ENCODE data around the gene WDR46.
A peak's percentile ranks its signal among the peaks of the same experiment; 100 is the strongest.
"Not testable (repeated sequence)": the region's sequence is repeated elsewhere in the genome, so short reads cannot be mapped to it uniquely, and the experiment has no call there.

WDR46 gene

GRCh38 chr6:33271117-33271467 lies 17.9 kb downstream of the WDR46 start:
- no peak for DNase-seq (ENCODE audit: low spot score)

GRCh38 chr6:33264015-33264414 lies 25.0 kb downstream of the WDR46 start:
- DNase-seq (ENCODE audit: low spot score): no peak

- DNase-seq (ENCODE audit: low spot score): not testable (repeated sequence)
Observed at GRCh38 chr6:33262490-33262889, 26.5 kb downstream of the WDR46 start.

- DNase-seq (ENCODE audit: low spot score): no peak
Observed at GRCh38 chr6:33259032-33259431, 30.0 kb downstream of the WDR46 start.

DNA sequence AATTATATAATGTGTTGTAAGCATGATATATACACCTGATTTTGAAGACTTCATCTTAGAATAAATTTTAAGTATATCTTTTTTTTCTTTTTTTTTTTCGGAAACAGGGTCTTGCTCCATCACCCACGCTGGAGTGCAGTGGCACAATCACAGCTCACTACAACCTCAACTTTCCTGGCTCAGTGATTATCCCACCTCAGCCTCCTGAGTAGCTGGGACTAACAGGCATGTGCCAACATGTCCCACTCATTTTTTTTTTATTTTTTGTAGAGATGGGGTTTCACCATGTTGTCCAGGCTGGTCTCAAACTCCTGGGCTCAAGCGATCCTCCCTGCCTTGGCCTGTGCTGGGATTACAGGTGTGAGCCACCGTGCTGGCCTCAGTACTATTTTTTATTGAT lies 34.4 kb downstream of the WDR46 start:
- no peak for DNase-seq (ENCODE audit: low spot score)

DNA sequence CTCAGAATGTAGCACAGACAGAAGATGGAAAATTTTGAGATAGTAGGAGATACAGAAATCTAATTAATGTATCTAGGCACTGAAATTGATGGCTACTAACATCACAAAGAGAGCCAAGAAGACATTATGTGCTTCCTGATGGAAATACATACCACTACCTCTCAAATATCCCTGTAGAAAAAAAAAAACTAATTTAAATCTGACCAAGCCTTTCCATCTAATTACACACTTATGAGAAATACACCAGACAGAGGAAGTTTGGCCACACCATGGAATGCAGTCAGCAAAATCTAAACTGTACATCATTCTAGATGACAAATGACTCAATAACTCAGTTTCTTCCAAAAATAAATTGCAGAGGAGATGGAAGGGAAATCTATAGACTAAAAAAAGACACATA lies 36.3 kb downstream of the WDR46 start:
- no peak for DNase-seq (ENCODE audit: low spot score)

GRCh38 chr6:33251395-33252012 lies 37.5 kb downstream of the WDR46 start:
- no peak for DNase-seq (ENCODE audit: low spot score)

GRCh38 chr6:33250731-33251130 lies 38.3 kb downstream of the WDR46 start:
- DNase-seq (ENCODE audit: low spot score): no peak

DNA sequence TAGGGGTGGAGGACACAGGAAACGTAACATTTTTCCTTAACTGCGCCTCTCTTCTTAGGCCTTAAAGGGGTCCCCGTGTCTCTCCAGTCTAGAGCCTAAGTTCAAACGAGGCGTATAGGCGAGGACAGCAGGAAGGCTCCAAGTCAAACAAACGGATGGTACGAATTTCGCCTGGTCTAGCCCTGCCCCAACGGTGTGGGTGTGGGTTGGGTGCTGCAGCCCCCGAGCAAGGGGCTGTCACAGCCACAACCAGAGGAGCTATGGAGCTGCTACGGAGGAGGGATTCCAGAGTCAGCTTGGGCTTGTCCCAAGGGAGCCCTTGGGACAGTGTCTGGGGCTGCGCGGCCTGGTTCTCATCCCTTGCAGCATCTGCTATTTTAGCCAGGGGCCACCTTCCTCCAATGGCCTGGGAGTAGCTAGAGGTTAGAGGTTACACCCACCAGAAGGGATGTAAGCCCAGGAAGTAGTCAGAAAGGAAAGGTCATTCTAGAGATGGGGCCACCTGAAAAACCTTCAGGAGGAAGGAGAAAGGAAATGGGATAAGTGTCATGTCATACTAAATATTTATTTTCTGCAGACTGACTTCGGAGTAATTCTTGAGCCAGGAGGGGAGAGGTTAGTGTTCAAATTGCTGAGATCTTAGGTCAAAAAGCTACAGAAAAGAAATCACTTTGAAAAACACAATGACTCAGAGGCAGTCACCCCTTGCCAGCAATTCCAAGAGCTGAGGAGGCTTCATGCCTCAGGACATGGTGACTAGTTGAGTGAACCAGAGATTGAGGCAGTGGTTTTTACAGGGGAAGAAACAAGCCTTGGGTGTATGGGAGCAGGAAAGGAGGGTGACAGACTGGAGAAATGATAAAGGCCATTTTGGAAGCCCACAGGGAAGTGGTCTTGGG lies 39.1 kb downstream of the WDR46 start:
- no peak for DNase-seq (ENCODE audit: low spot score)

DNA sequence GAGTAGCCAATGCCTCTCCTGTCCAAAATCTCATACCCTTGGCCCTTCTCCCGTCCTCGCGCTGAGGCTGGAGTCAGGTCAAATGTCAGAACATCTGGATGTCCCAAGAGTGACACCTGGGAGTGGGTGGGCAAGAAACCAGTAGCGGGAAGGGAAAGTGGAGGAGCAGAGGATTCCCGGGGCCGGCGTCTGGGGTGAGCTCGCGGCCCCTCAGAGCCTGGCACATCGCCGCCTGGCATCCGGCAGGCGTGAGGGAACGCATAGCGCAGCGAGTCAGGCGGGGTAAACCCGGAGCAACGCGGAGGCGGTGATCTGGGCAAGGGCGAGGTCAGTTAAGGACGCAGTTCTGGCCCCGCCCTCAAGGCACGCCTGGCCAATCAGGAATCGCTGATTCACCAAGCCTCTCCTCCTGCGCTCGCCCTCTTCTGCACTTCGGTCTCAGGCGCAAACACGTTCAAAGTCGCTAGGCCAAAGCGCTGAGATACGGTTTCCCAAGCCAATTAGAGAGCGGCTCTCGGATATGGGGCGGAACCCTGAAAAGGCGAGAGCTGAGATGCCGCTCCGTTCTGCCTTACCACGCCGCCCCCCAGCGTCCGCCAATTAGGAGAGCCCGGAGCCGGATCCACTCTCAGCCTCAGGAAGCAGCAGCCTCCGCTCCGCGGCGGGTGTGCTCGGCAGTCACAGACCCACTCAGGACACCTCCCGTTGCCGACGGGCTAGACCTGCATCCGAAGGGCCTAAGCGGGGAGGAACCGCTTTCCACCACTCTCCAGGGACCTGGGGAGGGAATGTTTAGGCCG lies 39.9 kb downstream of the WDR46 start:
- DNase-seq (ENCODE audit: low spot score): peak; percentile 90

DNA sequence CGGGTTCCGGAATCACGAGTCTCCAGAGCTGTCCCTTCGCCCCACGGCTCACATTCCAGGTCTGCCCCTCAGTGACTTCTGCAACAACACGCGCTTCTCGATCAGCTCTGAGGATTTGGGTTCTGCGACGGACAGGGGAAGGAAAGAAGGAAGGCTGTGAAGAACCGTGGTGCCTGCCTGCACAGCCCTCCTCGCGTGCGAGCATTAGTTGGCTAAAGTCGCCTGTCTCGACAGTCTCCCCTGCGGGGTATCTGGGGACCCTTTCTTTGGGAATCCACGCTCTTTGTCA lies 40.5 kb downstream of the WDR46 start:
- DNase-seq (ENCODE audit: low spot score): no peak

DNA sequence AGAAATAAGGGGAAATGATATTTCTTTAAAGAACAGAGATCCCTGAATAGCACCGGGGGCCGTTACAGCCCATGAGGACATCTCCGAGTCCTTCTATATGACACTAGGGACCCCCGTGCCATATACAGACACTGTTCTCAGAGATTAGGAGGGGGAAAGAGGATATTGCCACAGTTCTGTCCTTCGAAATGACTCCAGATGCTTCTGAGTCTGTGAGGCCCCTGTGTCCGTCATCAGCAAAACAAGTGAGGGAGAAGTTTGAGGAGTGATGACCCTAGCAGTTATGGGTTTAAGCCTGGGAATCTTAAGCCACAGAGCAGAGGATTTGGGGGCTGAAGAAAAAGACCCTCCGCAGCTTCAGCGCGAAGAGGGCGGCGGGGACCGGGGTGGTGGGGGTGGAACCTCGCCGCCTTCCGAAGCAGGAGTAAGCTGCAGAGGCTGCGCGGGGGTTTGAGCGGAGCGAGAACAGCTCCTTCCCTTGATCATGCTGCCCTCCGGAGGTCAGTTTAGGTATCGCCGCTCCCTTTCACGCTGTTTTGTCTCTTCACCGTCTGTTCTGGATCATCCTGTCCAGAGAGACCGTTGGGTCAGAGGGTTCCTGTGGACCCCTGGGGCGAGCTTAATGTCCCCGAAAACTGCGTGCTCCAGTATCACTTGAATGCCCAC lies 40.9 kb downstream of the WDR46 start:
- DNase-seq (ENCODE audit: low spot score): peak; percentile 71

GRCh38 chr6:33243476-33243875 lies 45.6 kb downstream of the WDR46 start:
- no peak for DNase-seq (ENCODE audit: low spot score)

DNA sequence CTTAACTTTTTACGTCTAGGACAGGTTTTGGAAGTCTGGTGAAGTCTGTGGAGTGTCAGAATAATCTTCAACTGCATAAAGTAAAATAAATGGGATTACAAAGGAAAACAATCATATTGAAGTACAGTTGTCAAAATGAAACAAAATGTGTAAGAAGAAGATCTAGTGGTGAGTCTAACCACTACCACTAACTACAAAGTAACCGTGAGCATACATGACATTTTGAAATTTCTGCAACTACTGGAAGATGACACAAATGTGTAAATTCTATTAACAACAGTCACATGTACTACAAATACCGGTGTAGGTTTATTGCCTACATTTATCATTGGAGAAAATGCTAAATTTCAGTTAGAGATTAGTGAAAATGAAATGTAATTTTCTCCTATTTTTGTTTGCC lies 47.1 kb downstream of the WDR46 start:
- DNase-seq (ENCODE audit: low spot score): no peak

DNA sequence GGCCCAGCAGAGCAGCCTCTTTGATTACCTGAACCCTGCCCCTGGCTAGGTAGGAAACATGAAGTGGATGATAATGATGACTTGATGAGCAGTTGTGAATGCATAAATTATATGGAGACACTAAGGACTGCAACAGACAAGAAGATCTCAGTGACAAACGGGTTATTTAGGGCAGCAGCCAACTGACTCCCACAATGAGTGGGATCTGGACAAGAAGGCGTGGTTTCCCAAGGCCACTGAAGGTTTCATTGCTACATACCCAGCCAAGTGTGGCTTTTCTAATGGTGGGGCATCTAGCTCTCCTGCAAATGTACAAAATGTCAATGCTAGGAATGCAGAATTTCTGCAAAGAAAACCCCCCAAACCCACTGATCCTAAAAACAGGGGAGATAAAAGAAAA lies 51.3 kb downstream of the WDR46 start:
- DNase-seq (ENCODE audit: low spot score): no peak

GRCh38 chr6:33236852-33237251 lies 52.2 kb downstream of the WDR46 start:
- DNase-seq (ENCODE audit: low spot score): no peak

DNA sequence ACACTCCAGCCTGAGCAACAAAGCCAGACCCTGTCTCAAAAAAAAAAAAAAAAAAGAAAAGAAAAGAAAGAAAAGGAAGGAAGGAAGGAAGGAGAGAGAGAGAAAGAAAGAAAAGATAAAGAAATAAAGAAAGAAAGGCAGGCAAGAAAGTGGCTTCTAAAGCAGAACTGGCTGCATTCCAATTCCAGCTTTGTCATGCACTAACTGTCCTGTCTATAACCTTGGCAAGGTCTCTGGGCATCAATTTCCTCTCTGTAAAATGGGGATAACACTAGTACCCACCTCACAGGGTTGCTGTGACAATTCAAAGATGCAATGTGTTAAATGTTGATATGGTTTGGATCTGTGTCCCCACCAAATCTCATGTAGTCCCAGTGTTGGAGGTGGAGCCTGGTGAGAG lies 52.7 kb downstream of the WDR46 start:
- no peak for DNase-seq (ENCODE audit: low spot score)

GRCh38 chr6:33235221-33235634 lies 53.8 kb downstream of the WDR46 start:
- no peak for DNase-seq (ENCODE audit: low spot score)

All from COLO829 (cell line).